SK-N-SH treated with all-trans-retinoic acid at 6 μM for 48 hours (cell line): ENCODE results near the gene PRELID3B.

Experiments
- SNAI2 ChIP-seq: fragments of 250-450 bp; sonication (Bioruptor Pico); IDR thresholded peaks from 2 replicates; pipeline ENCODE4 v1.5.0; 2020; ENCODE audit warnings: mild to moderate bottlenecking, moderate library complexity
- TF ChIP-seq, protein P1 (sequence below): fragments of 250-450 bp; sonication (Bioruptor Pico); IDR thresholded peaks from 2 replicates; pipeline ENCODE4 v1.8.0; 2021; ENCODE audit warnings: low read depth, mild to moderate bottlenecking, moderate library complexity, borderline replicate concordance

DNA sequence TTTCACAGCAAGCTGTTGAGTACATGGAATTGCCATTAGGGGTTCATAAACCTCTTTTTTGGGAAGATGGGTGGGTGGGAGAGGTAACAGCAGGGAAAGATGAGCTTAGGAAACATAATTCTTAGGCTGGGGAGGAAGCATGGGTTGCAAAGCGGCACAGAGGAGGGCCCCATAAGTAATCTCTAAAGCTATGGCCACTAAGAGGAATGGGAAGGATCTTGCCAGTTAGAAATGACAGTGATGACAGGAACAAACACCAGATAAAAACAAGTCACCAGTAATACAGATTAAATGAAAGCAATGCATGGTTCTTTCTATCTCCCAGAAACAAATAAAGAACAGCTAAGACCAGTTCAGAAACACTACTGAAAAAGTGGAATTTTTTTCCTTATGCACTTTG is 31.0 kb upstream of the PRELID3B start:
- TF ChIP-seq, protein P1, sequence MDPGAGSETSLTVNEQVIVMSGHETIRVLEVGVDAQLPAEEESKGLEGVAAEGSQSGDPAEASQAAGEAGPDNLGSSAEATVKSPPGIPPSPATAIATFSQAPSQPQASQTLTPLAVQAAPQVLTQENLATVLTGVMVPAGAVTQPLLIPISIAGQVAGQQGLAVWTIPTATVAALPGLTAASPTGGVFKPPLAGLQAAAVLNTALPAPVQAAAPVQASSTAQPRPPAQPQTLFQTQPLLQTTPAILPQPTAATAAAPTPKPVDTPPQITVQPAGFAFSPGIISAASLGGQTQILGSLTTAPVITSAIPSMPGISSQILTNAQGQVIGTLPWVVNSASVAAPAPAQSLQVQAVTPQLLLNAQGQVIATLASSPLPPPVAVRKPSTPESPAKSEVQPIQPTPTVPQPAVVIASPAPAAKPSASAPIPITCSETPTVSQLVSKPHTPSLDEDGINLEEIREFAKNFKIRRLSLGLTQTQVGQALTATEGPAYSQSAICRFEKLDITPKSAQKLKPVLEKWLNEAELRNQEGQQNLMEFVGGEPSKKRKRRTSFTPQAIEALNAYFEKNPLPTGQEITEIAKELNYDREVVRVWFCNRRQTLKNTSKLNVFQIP (CRISPR knock-in tag): no peak
- TF ChIP-seq SNAI2 (CRISPR knock-in tag): no peak
